PC-9 (cell line): ENCODE data around the gene MBNL2.

Experiments
- EZH2 ChIP-seq: fragments of 200-600 bp; sonication (generic); IDR thresholded peaks from 2 replicates; pipeline ENCODE4 v1.8.0; 2017; ENCODE audit warnings: antibody characterized with exemption, low read depth
- TF ChIP-seq, protein P1 (sequence below): fragments of 200-600 bp; sonication (generic); conservative IDR thresholded peaks from 2 replicates; pipeline ENCODE4 v1.6.1; 2017; ENCODE audit warnings: mixed run types, antibody characterized with exemption, mild to moderate bottlenecking, moderate library complexity

GRCh38 chr13:97426695-97427094 lies 204.6 kb downstream of the MBNL2 start:
- no peak for TF ChIP-seq EZH2
- TF ChIP-seq, protein P1, sequence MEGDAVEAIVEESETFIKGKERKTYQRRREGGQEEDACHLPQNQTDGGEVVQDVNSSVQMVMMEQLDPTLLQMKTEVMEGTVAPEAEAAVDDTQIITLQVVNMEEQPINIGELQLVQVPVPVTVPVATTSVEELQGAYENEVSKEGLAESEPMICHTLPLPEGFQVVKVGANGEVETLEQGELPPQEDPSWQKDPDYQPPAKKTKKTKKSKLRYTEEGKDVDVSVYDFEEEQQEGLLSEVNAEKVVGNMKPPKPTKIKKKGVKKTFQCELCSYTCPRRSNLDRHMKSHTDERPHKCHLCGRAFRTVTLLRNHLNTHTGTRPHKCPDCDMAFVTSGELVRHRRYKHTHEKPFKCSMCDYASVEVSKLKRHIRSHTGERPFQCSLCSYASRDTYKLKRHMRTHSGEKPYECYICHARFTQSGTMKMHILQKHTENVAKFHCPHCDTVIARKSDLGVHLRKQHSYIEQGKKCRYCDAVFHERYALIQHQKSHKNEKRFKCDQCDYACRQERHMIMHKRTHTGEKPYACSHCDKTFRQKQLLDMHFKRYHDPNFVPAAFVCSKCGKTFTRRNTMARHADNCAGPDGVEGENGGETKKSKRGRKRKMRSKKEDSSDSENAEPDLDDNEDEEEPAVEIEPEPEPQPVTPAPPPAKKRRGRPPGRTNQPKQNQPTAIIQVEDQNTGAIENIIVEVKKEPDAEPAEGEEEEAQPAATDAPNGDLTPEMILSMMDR = no peak
